K562 (cell line): Measurements from ENCODE around the gene XPNPEP1. TPM values are rescaled to one million over a fixed set of nuclear protein-coding genes. Genes with fewer than 3 reads are reported as not detected.

Experiments used
- ATAC-seq: fragments of 200-7000 bp; cut with Tn5 transposase; 3 replicates; pipeline ENCODE4 v1.9.1; 2020; ENCODE audit warnings: moderate library complexity
- BruUV-seq: library from RNA; stranded (reverse); fragments of 400-500 nt; replicated peaks from 2 replicates; lab custom pipeline; 2021; lab: Mats Ljungman, UMichigan
- CTCF ChIA-PET: fragments of 300-600 bp; formaldehyde crosslinking; extraction: SDS; loops from one replicate; lab custom pipeline; 2021; ENCODE audit warnings: low intra/inter-chr PET ratio; lab: Yijun Ruan, JAX
- POLR2A ChIA-PET: fragments of 300-600, 350-650 bp; sonication (Branson Sonifier 250); formaldehyde crosslinking; extraction: SDS; loops from one replicate; lab custom pipeline; 2021; ENCODE audit warnings: antibody characterized with exemption, inconsistent platforms; lab: Yijun Ruan, JAX
- DNase-seq, 4 experiments: peaks; one replicate each; pipeline versions ENCODE4 v3.0.0 to v3.0.0-alpha.2; 2011 to 2018; ENCODE audit warnings: low spot score in 3 of 4, mixed read lengths in 3 of 4; ENCODE audit errors: extremely low read depth in 1 of 4
- FAIRE-seq: peaks from 2 replicates; lab custom pipeline; 2011; peaks lifted over from hg19 to GRCh38; lab: Jason Lieb, UNC
- H2AFZ ChIP-seq: 2 replicates; pipeline ENCODE4 v1.6.0; 2011; ENCODE audit warnings: low read depth, low read length, control low read depth, inconsistent platforms
- H3K27ac ChIP-seq: fragments of 200-600 bp; 3 replicates; pipeline ENCODE4 v1.8.0; 2011; ENCODE audit warnings: low read depth, mild to moderate bottlenecking, control low read depth, inconsistent platforms, low read length, moderate library complexity, mixed read lengths; ENCODE audit errors: extremely low read depth
- H3K27me3 ChIP-seq, 2 experiments: fragments of 300-600 bp in 1 of 2; 2 replicates in 1 of 2; 3 replicates in 1 of 2; pipeline versions ENCODE4 v1.6.0 to v1.8.0; 2011; ENCODE audit warnings: inconsistent platforms in 2 of 2, low read length in 2 of 2, mild to moderate bottlenecking in 1 of 2, mixed read lengths in 1 of 2, moderate library complexity in 1 of 2; ENCODE audit not compliant: control insufficient read depth in 2 of 2, insufficient read depth in 2 of 2
- H3K36me3 ChIP-seq: fragments of 300-600 bp; 3 replicates; pipeline ENCODE4 v1.8.0; 2011; ENCODE audit warnings: mild to moderate bottlenecking, low read length, inconsistent platforms; ENCODE audit not compliant: control insufficient read depth, insufficient read depth
- H3K4me1 ChIP-seq, 2 experiments: fragments of 200-600 bp in 1 of 2; replicated peaks in 1 of 2; 2 replicates in 1 of 2; 3 replicates in 1 of 2; pipeline versions ENCODE4 v1.5.1 to v1.8.0; 2011; ENCODE audit warnings: inconsistent platforms in 2 of 2, low read length in 2 of 2, mild to moderate bottlenecking in 1 of 2, mixed read lengths in 1 of 2, moderate library complexity in 1 of 2; ENCODE audit not compliant: control insufficient read depth in 2 of 2, insufficient read depth in 2 of 2
- H3K4me2 ChIP-seq: 2 replicates; pipeline ENCODE4 v1.6.1; 2011; ENCODE audit warnings: low read length, control low read depth, inconsistent platforms, mixed read lengths; ENCODE audit not compliant: insufficient read depth
- H3K4me3 ChIP-seq: fragments of 200-600 bp; sonication (generic), shearing (Covaris generic); 2 replicates; pipeline ENCODE4 v1.5.1; 2016; ENCODE audit warnings: control low read depth, inconsistent platforms
- H3K79me2 ChIP-seq: fragments of 200-600 bp; 3 replicates; pipeline ENCODE4 v1.8.0; 2011; ENCODE audit warnings: low read length, inconsistent platforms; ENCODE audit not compliant: control insufficient read depth, insufficient read depth
- H3K9ac ChIP-seq, 2 experiments: 2 replicates each; pipeline versions ENCODE4 v1.6.0 to v1.6.1; 2011; ENCODE audit warnings: low read depth in 2 of 2, low read length in 2 of 2, control low read depth in 1 of 2, inconsistent platforms in 1 of 2, mild to moderate bottlenecking in 1 of 2, mixed read lengths in 1 of 2; ENCODE audit not compliant: insufficient read depth in 1 of 2
- H3K9me1 ChIP-seq: one replicate; pipeline ENCODE4 v1.6.0; 2011; ENCODE audit warnings: inconsistent platforms, mild to moderate bottlenecking, low read length, moderate library complexity; ENCODE audit not compliant: control insufficient read depth, insufficient read depth
- H3K9me3 ChIP-seq: replicated peaks from 2 replicates; pipeline ENCODE4 v1.5.1; 2011; ENCODE audit warnings: low read depth, low read length, inconsistent platforms; ENCODE audit not compliant: control insufficient read depth, insufficient read depth
- H4K20me1 ChIP-seq: replicated peaks from 2 replicates; pipeline ENCODE4 v1.6.1; 2011; ENCODE audit warnings: low read length, inconsistent platforms, mixed read lengths; ENCODE audit not compliant: control insufficient read depth, insufficient read depth
- BDP1 ChIP-seq: IDR thresholded peaks from 3 replicates; pipeline ENCODE4 v1.6.1; 2011; ENCODE audit not compliant: insufficient read length, insufficient read depth
- E2F6 ChIP-seq, 2 experiments: IDR thresholded peaks; 2 replicates each; pipeline ENCODE4 v1.6.1; 2011; ENCODE audit warnings: borderline replicate concordance in 1 of 2, control low read depth in 1 of 2, low read depth in 1 of 2, low read length in 1 of 2, mild to moderate bottlenecking in 1 of 2, mixed read lengths in 1 of 2, moderate library complexity in 1 of 2; ENCODE audit not compliant: insufficient read depth in 1 of 2, insufficient read length in 1 of 2, poor library complexity in 1 of 2, severe bottlenecking in 1 of 2; ENCODE audit errors: extremely low read depth in 1 of 2
- ELF2 ChIP-seq: fragments of 250-450 bp; sonication (Bioruptor Pico); IDR thresholded peaks from 2 replicates; pipeline ENCODE4 v1.5.0; 2021; ENCODE audit warnings: mild to moderate bottlenecking
- GMEB1 ChIP-seq: fragments of 250-450 bp; sonication (Bioruptor Pico); IDR thresholded peaks from 2 replicates; pipeline ENCODE4 v1.4.0; 2020; ENCODE audit warnings: mild to moderate bottlenecking
- IRF2 ChIP-seq: sonication (generic); formaldehyde crosslinking; IDR thresholded peaks from 2 replicates; pipeline ENCODE4 v1.8.1; 2022; ENCODE audit warnings: mild to moderate bottlenecking, missing genetic modification reagents
- MEIS2 ChIP-seq: fragments of 450-650 bp; IDR thresholded peaks from 2 replicates; pipeline ENCODE4 v1.6.1; 2014; ENCODE audit warnings: mild to moderate bottlenecking; ENCODE audit not compliant: partially characterized antibody
- SIX5 ChIP-seq, 2 experiments: IDR thresholded peaks; 2 replicates each; pipeline ENCODE4 v1.6.1; 2011; ENCODE audit warnings: low read length in 2 of 2, borderline replicate concordance in 1 of 2, low read depth in 1 of 2, mild to moderate bottlenecking in 1 of 2, moderate library complexity in 1 of 2; ENCODE audit not compliant: insufficient read depth in 1 of 2
- THAP7 ChIP-seq: fragments of 250-450 bp; sonication (Bioruptor Pico); IDR thresholded peaks from 2 replicates; pipeline ENCODE4 v1.5.0; 2021
- WGBS: fragments of 100-300 bp; shearing (Covaris generic); methylation state at CpG from one replicate; pipeline ENCODE4 v1.1.6; 2016; ENCODE audit warnings: low coverage, mixed read lengths; ENCODE audit not compliant: insufficient coverage; ENCODE audit errors: missing lambda C conversion rate; 5-methylcytosine and 5-hydroxymethylcytosine counted together
- in situ Hi-C: fragments of 300-500 bp; cut with MboI; formaldehyde crosslinking; loops from 4 replicates; pipeline ENCODE4 v1.15.0; 2018; ENCODE audit warnings: inconsistent platforms, mixed read lengths
- intact Hi-C: fragments of 100-400 bp; cut with micrococcal nuclease; formaldehyde crosslinking; loops from 2 replicates; pipeline ENCODE4 v1.14.2; 2022
- polyA plus RNA-seq, 8 experiments: library from polyadenylated mRNA; depleted of rRNA in 4 of 8; stranded (reverse) in 5 of 8; unstranded in 3 of 8; fragments of >200 nt; fragmentation: Nextera tagmentation in 2 of 8; fragmentation: Illumina TruSeq in 1 of 8; extraction: Ambion mirVana in 2 of 8; extraction: Trizol in 1 of 8; gene quantifications; 2 replicates each; pipeline versions ENCODE4 v1.2.1 to v1.2.3, GENCODE V29; 2011 to 2014; ENCODE audit warnings: inconsistent platforms in 1 of 8, missing spikeins in 1 of 8
- total RNA-seq, 7 experiments: library from RNA; depleted of rRNA in 6 of 7; stranded (reverse); fragments of >200 nt in 6 of 7; fragmentation: Illumina TruSeq in 2 of 7; extraction: Trizol in 2 of 7; gene quantifications; 2 replicates each; pipeline versions ENCODE4 v1.2.1 to v1.2.3, GENCODE V29; 2011 to 2021; ENCODE audit warnings: low replicate concordance in 1 of 7

The XPNPEP1 gene
- total and polyA plus RNA-seq, 9 of the 15 experiments (the other 6 are each of a cell fraction or from before 2014, with no cell fraction given) = 24.2 to 93.5 (median 40.1) TPM

- Histone ChIP-seq H3K4me3 (no peak overlapping the region), H4K20me1 (no peaks in the 10 kb centered on the region), H2AFZ (no peak overlapping the region), H3K27ac (no peak overlapping the region), H3K27me3 (no peaks in the 10 kb centered on the region), H3K9me3 (no peaks in the 10 kb centered on the region), H3K79me2 (no peaks in the 10 kb centered on the region), H3K4me1 (no peaks in the 10 kb centered on the region), H3K9ac (no peak overlapping the region), H3K9me1 (no peaks in the 10 kb centered on the region), H3K4me2 (no peak overlapping the region), H3K36me3 (no peaks in the 10 kb centered on the region)
- in situ Hi-C loops = no loop called here
- POLR2A ChIA-PET = no interaction called here
- no peak for ATAC-seq
- intact Hi-C loops = no loop called here
- WGBS = 62% methylated on average over 1 of the region's 1 CpG
- no peak for TF ChIP-seq BDP1
- TF ChIP-seq GMEB1 (CRISPR knock-in tag) = no peak
- no peak for TF ChIP-seq ELF2 (CRISPR knock-in tag)
- TF ChIP-seq MEIS2 = no peak
- TF ChIP-seq THAP7 (CRISPR knock-in tag) = no peak
- TF ChIP-seq IRF2 = no peak
- TF ChIP-seq SIX5 (IDR thresholded peaks at IDR 0.05; ENCODE audit: borderline replicate concordance in 1 of 2, insufficient read depth in 1 of 2, low read depth in 1 of 2, low read length in 2 of 2) = no peak
- no peak for TF ChIP-seq E2F6 (IDR thresholded peaks at IDR 0.05; ENCODE audit: borderline replicate concordance in 1 of 2, extremely low read depth in 1 of 2, insufficient read depth in 1 of 2, insufficient read length in 1 of 2, low read depth in 1 of 2, low read length in 1 of 2, poor library complexity in 1 of 2, severe bottlenecking in 1 of 2)
- CTCF ChIA-PET = no interaction called here
- no TSS peak for BruUV-seq
- FAIRE-seq = no peak
- no peak for DNase-seq
Measured at GRCh38 chr10:109931163-109931562, 7.9 kb upstream of the XPNPEP1 start.
